Left colon (tissue), 2 donors: ENCODE measurements around the gene ITPRIPL1. TPM values are rescaled to one million over a fixed set of nuclear protein-coding genes. Genes with fewer than 3 reads are reported as not detected.

Experiments used
- ATAC-seq: fragments of 200-7000 bp; cut with Tn5 transposase; one replicate; pipeline ENCODE4 v1.9.1; 2020; ENCODE audit warnings: mild to moderate bottlenecking, moderate library complexity
- DNase-seq, 2 donors: peaks; one replicate each; pipeline ENCODE4 v3.0.0-alpha.2; 2020
- intact Hi-C, 2 donors: fragments of 100-400 bp; cut with DNase I in 1 of 2; cut with micrococcal nuclease in 1 of 2; formaldehyde crosslinking; loops; one replicate each; pipeline versions ENCODE4 v1.11.2 to v1.14.0; 2022; cut with DNase I, micrococcal nuclease
- total RNA-seq, 2 donors: library from RNA; stranded (reverse); fragmentation: NEBNext Ultra II Directional; extraction: Animal tissue kit (Norgen Biotek cat#: 25700); gene quantifications; one replicate each; pipeline ENCODE4 v1.2.1, GENCODE V29; 2021
- donor health status: DM: no; HTN: no; CAD: no.
- donor health status: DM: yes; HTN: yes; CAD: no.

The ITPRIPL1 gene
- total RNA-seq, 2 donors from 2014 or later, result 0.58 to 0.92 TPM

DNA sequence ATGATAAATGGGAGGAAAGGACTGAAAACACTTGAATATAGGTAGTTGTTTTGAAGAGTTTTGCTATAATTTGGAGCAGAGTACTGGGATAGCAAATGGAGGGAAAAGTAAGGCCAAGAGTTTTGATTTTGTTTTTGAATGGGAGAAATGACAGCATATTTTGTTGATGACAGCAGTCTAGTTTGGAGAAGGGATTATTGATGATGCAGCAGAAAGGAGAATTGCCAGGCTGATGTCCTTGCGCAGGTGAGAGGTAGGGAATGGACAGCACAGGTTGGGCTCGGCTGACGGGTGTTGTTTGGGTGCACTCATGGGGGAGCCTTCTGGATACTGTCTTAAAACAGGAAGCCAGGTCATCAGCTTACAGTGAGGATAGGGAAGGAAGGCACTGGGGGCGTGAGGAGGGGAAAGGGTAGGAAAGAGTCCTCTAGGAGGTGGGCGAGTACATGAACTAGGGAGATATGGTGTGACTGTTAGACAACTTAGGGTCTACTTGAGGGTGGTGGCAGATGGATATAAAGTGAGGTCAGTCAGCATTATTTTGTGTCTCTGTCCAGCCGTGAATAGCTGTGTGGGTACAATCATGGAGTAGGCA lies 20.8 kb downstream of the ITPRIPL1 start:
- no peak for ATAC-seq
- intact Hi-C loops, result no loop called here
- no peak for DNase-seq

GRCh38 chr2:96347395-96347794 lies 22.3 kb downstream of the ITPRIPL1 start:
- ATAC-seq, result no peak
- intact Hi-C loops, result no loop called here
- DNase-seq, result no peak

DNA sequence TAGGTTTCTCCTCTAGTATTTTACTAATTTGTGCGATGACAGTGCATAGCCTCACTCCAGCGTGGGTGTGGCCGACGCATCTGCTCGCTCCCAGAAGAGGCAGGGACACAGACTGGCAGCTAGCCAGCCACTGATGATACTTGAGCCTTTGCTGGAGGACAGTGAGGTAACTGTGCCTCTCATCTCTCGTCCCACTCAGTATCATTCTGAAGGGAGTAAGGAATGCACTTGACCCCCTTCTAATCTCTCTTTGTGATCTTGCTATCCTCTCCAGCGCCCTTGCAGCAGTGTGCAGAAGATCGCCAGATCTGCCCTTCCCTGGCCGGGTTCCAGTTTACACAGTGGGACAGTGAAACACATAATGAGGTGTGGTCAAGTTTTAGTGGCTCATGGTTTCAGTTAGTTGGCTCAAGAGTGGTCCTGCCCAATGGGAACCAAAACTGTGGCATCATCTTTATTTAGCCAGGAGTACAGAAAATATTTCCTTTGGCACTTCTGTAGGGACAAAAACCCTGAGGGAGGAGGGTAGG lies 28.0 kb downstream of the ITPRIPL1 start:
- peak; percentile 32 for ATAC-seq
- intact Hi-C loops, result no loop called here
- DNase-seq, result peak in 1 of 2 donors; percentile 38

DNA sequence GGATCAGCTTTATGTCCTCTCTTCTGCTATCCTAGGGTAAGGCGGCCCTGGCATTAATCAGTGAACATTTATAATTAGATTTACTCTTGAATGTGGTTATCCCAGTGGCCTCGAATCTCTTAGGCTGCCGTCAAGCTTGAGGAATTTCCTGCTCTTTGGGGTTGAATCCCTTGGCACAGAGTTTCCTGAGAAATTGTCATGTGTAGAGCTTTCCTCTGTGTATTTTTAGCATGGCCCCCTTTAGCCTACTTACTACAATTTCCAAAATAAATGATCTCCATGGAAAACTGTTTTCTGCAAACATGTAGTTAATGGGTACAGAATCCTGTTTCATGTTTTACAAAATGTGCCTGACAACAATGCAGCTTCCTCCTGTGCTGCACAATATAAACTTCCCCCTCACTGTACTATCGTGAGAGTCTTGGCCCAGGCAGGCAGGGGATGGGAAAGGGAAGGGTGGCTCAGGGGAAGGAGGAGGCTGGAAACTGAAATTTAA lies 28.5 kb downstream of the ITPRIPL1 start:
- DNase-seq, result no peak
- intact Hi-C loops, result no loop called here
- no peak for ATAC-seq

DNA sequence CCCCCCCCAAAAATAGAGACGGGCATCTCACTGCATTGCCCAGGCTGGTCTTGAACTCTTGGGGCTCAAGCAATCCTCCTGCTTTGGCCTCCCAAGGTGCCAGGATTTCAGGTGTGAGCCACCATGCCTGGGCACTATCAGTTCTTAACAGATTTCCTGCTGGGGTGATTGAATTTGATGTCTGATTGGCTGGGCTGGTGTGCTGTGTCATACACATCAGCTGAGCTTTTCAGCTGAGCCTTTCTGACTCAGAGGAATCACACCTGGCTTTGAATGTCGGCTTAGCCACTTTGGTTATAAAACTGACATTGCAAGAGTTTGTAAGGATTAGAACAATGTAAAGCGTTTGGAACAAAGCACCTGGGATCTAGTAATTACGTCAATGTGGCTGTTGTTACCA lies 29.4 kb downstream of the ITPRIPL1 start:
- ATAC-seq, result no peak

DNA sequence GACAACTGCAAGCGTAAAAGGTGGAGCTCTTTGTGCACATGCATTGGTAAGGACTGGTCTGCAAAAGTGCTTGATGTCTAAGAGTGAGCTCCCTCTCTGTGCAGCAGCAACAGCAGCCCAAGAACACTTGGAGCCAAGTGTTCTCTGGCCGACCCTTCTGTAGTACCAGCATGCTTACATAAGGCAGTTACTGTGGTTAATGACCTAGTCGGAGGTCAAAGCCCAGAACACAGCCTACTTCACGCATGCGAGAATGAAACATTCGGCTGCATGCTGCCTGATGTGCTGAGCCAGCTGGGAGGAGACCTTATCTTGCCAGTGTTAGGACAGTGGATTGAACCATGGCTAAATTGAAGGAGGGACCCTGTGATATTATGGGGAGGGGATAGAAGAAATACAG lies 31.8 kb downstream of the ITPRIPL1 start:
- ATAC-seq (no peak), DNase-seq (no peak)
- intact Hi-C loops, result no loop called here

More for the DNA sequence above, 29.4 kb downstream of the ITPRIPL1 start:
- DNase-seq, result no peak
- intact Hi-C loops, result no loop called here

DNA sequence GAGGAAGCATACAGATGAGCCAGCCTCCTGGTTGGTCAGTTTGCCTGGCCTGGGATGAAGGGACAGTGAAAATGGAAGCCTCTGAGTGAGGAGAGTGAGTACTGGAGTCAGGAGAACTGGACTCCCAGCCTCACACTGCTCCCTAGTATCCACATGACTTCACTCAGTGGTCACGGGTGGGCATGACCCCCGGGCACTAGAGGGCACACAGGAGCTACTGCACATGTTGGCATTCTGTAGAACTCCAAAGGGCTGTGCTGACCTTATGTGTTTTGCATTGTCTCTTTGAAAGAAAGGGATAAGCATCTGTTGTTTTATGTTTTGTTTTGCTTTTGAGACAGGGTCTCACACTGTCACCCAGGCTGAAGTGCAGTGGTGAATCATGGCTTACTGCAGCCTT lies 34.2 kb downstream of the ITPRIPL1 start:
- intact Hi-C loops, result no loop called here
- no peak for ATAC-seq
- peak in 1 of 2 donors; percentile 39 for DNase-seq

DNA sequence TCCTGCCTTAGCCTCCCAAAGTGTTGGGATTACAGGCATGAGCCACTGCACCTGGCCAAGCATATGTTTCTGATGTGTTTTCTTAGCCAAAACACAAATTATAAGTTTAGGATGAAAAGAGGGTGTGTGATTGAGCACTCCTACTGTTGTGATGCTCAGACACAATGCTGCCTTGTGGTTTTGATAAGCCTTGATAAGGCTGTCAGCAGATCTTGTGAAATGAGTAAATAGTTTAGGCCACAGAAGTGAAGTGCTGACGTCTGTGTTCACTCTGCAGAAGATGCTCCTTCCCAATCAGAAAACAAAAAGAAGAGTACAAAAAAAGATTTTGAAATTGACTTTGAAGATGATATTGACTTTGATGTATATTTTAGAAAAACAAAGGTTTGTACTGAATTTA lies 34.7 kb downstream of the ITPRIPL1 start:
- ATAC-seq (no peak), DNase-seq (no peak)
- intact Hi-C loops, result no loop called here

DNA sequence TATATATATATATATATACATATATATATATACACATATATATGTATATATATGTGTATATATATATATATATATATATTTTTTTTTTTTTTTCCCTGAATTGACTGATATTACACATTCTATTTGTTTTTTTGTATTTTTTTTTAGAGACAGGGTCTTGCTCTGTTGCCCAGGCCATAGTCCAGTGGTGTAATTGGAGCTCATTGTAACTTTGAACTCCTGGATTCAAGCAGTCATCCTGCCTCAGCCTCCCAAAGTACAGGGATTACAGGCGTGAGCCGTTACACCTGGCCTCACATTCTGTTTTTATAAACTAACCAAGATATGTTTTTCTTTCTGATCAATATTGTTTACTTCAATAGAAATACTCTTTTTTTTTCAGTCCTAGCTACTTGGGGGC lies 36.6 kb downstream of the ITPRIPL1 start:
- DNase-seq (no peak), ATAC-seq (no peak)
- intact Hi-C loops, result no loop called here

- ATAC-seq (no peak), DNase-seq (no peak)
- intact Hi-C loops, result no loop called here
These were observed 44.1 kb downstream of the ITPRIPL1 start for GRCh38 chr2:96369186-96369585.

DNA sequence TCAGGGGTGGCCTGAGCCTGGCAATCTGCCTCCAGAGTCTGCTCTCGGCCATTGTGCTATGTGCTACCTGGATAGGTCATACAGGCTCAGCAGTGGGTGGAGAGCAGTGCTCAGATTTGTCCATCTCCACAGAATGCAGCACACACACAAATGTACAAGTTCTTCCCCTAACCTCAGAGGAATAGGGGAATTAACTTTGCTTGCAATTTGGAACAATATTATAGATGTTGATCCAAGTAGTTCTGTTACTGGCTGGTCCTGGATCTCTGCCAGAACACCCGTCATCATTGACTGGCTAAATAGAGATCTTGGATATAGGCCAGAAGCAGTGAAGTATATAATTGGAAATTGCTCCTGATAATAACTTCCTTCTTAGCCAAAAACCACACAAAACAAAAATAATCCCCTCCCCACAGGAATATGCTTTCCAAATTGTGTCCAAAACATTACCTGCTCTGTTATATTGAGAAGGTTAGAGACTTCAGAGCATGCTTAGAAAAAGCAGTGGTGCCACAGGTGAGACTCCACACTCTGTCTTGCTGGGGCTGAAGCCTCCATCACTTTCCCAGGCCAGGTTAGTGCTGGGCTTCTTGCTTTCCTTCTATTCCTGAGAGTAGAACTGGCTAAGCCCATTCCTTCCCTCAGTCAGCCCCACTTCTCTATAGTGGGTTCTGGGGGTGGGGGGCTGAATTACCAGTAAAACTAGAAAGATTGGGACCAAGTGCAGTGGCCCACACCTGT lies 49.3 kb downstream of the ITPRIPL1 start:
- ATAC-seq, result peak; percentile 54
- DNase-seq, result peak in 1 of 2 donors; percentile 64
- intact Hi-C loops, result no loop called here

Other genes starting within 250 kb of the ITPRIPL1 start
- gene ADRA2B, start 208.7 kb upstream of the ITPRIPL1 start, total RNA-seq, result under 1 TPM; 0.12 to 0.84 TPM
- gene ASTL, start 186.8 kb upstream of the ITPRIPL1 start, total RNA-seq, result under 1 TPM; 0.31 to 0.45 TPM
- 1 to 10 TPM; 1.7 to 1.9 TPM for gene DUSP2, start 179.9 kb upstream of the ITPRIPL1 start, total RNA-seq
- gene STARD7, start 116.5 kb upstream of the ITPRIPL1 start, total RNA-seq, result 100 to 1,000 TPM; 125 to 127 TPM
- 100 to 1,000 TPM in 1 of 2 donors, 10 to 100 TPM in 1; 86.2 to 111 TPM for gene TMEM127, start 59.3 kb upstream of the ITPRIPL1 start, total RNA-seq
- 10 to 100 TPM; 61.7 to 68.8 TPM for gene CIAO1, start 59.1 kb upstream of the ITPRIPL1 start, total RNA-seq
- gene SNRNP200, start 19.8 kb upstream of the ITPRIPL1 start, total RNA-seq, result 10 to 100 TPM; 84.8 to 94.7 TPM
- 1 to 10 TPM; 2.0 to 7.3 TPM for gene NCAPH, start 10.4 kb downstream of the ITPRIPL1 start, total RNA-seq
- 1 to 10 TPM in 1 of 2 donors, under 1 TPM in 1; 0.58 to 3.3 TPM for gene NEURL3, start 180.0 kb downstream of the ITPRIPL1 start, total RNA-seq
- gene ARID5A, start 211.4 kb downstream of the ITPRIPL1 start, total RNA-seq, result 10 to 100 TPM in 1 of 2 donors, 1 to 10 TPM in 1; 5.6 to 13.7 TPM